H1 (cell line): Measurements from ENCODE around the gene CFAP141.

Experiments
- BRCA1 ChIP-seq: IDR thresholded peaks from 2 replicates; pipeline ENCODE4 v1.6.1; 2012; ENCODE audit warnings: low read depth, low read length, improper control_type of control experiment
- CHD2 ChIP-seq: IDR thresholded peaks from 2 replicates; pipeline ENCODE4 v1.6.1; 2012; ENCODE audit warnings: low read length, improper control_type of control experiment
- EP300 ChIP-seq, 2 experiments: IDR thresholded peaks; 1 replicate in 1 of 2; 2 replicates in 1 of 2; pipeline ENCODE4 v1.6.1; 2011 to 2012; ENCODE audit warnings: low read depth in 2 of 2, low read length in 2 of 2, mild to moderate bottlenecking in 2 of 2, borderline replicate concordance in 1 of 2, inconsistent platforms in 1 of 2, moderate library complexity in 1 of 2
- EZH2 ChIP-seq: fragments of 200-600 bp; sonication (generic); IDR thresholded peaks from 2 replicates; pipeline ENCODE4 v1.7.1; 2012; ENCODE audit warnings: low read depth, mild to moderate bottlenecking, moderate library complexity, low read length, inconsistent platforms; ENCODE audit not compliant: severe bottlenecking
- JUN ChIP-seq: IDR thresholded peaks from 2 replicates; pipeline ENCODE4 v1.6.1; 2011; ENCODE audit warnings: low read depth, mild to moderate bottlenecking, improper control_type of control experiment, low read length
- POLR2A ChIP-seq, 2 experiments: IDR thresholded peaks; 1 replicate in 1 of 2; 2 replicates in 1 of 2; pipeline ENCODE4 v1.6.1; 2011; ENCODE audit warnings: low read depth in 2 of 2, low read length in 2 of 2, mild to moderate bottlenecking in 2 of 2; ENCODE audit errors: control extremely low read depth in 1 of 2
- POLR2AphosphoS5 ChIP-seq: IDR thresholded peaks from 2 replicates; pipeline ENCODE4 v1.6.1; 2011; ENCODE audit warnings: low read depth, low read length
- RAD21 ChIP-seq, 2 experiments: IDR thresholded peaks in 1 of 2; conservative IDR thresholded peaks in 1 of 2; 2 replicates each; pipeline ENCODE4 v1.6.1; 2011; ENCODE audit warnings: low read depth in 2 of 2, low read length in 2 of 2, improper control_type of control experiment in 1 of 2, inconsistent platforms in 1 of 2, mild to moderate bottlenecking in 1 of 2, moderate library complexity in 1 of 2
- SIRT6 ChIP-seq: IDR thresholded peaks from one replicate; pipeline ENCODE4 v1.7.1; 2012; ENCODE audit warnings: low read length, inconsistent platforms
- SP2 ChIP-seq: IDR thresholded peaks from 2 replicates; pipeline ENCODE4 v1.6.1; 2012; ENCODE audit warnings: mild to moderate bottlenecking, low read length, inconsistent platforms
- SRF ChIP-seq: IDR thresholded peaks from 2 replicates; pipeline ENCODE4 v1.6.1; 2011; ENCODE audit warnings: mild to moderate bottlenecking, low read depth, low read length, moderate library complexity
- TF ChIP-seq, protein P1 (sequence below), 3 experiments: IDR thresholded peaks; 1 replicate in 2 of 3; 2 replicates in 1 of 3; pipeline versions ENCODE4 v1.5.1 to v1.6.1; 2011; ENCODE audit warnings: low read length in 3 of 3, mild to moderate bottlenecking in 3 of 3, inconsistent platforms in 2 of 3, low read depth in 1 of 3, moderate library complexity in 1 of 3; ENCODE audit not compliant: insufficient read depth in 1 of 3; ENCODE audit errors: control extremely low read depth in 1 of 3
- TF ChIP-seq, protein P2 (sequence below): IDR thresholded peaks from 2 replicates; pipeline ENCODE4 v1.6.1; 2012; ENCODE audit warnings: low read length, inconsistent platforms
- TF ChIP-seq, protein P3 (sequence below): IDR thresholded peaks from 2 replicates; pipeline ENCODE4 v1.6.1; 2011; ENCODE audit warnings: low read length, improper control_type of control experiment

DNA sequence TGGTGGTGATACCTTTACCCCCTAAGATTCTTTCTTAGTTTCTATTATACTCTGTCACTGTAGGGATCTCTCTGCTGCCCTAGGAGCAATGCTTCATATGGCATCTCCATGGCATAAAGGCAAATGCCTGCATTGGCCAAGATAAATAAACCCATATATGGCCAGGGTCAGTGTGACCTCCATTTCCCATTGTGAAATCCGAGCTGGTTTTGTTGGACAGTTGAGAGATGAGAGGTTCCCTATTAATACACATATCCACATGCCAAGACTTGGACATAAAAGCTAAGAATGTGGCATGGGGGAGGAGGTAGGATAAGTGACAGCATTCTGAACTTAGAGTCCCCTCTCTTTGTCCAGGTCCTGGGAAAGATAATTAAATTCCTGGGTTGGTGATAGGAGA is 15.6 kb downstream of the CFAP141 start:
- TF ChIP-seq, protein P1, sequence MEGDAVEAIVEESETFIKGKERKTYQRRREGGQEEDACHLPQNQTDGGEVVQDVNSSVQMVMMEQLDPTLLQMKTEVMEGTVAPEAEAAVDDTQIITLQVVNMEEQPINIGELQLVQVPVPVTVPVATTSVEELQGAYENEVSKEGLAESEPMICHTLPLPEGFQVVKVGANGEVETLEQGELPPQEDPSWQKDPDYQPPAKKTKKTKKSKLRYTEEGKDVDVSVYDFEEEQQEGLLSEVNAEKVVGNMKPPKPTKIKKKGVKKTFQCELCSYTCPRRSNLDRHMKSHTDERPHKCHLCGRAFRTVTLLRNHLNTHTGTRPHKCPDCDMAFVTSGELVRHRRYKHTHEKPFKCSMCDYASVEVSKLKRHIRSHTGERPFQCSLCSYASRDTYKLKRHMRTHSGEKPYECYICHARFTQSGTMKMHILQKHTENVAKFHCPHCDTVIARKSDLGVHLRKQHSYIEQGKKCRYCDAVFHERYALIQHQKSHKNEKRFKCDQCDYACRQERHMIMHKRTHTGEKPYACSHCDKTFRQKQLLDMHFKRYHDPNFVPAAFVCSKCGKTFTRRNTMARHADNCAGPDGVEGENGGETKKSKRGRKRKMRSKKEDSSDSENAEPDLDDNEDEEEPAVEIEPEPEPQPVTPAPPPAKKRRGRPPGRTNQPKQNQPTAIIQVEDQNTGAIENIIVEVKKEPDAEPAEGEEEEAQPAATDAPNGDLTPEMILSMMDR (IDR thresholded peaks at IDR 0.05; ENCODE audit: control extremely low read depth in 1 of 3, insufficient read depth in 1 of 3, low read depth in 1 of 3, low read length in 3 of 3) = no peak
- TF ChIP-seq, protein P2, sequence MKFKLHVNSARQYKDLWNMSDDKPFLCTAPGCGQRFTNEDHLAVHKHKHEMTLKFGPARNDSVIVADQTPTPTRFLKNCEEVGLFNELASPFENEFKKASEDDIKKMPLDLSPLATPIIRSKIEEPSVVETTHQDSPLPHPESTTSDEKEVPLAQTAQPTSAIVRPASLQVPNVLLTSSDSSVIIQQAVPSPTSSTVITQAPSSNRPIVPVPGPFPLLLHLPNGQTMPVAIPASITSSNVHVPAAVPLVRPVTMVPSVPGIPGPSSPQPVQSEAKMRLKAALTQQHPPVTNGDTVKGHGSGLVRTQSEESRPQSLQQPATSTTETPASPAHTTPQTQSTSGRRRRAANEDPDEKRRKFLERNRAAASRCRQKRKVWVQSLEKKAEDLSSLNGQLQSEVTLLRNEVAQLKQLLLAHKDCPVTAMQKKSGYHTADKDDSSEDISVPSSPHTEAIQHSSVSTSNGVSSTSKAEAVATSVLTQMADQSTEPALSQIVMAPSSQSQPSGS = no peak
- TF ChIP-seq EZH2 (no peak), POLR2A (IDR thresholded peaks at IDR 0.05; ENCODE audit: control extremely low read depth in 1 of 2, low read depth in 2 of 2, low read length in 2 of 2) (no peak), SIRT6 (no peak), POLR2AphosphoS5 (no peak), SRF (no peak), CHD2 (no peak), SP2 (no peak), EP300 (IDR thresholded peaks at IDR 0.05; ENCODE audit: borderline replicate concordance in 1 of 2, low read depth in 2 of 2, low read length in 2 of 2) (no peak), RAD21 (IDR thresholded peaks at IDR 0.05 in 1 of 2, conservative IDR thresholded peaks at IDR 0.05 in 1 of 2; ENCODE audit: low read depth in 2 of 2, low read length in 2 of 2) (no peak), BRCA1 (no peak), JUN (no peak)
- TF ChIP-seq, protein P3, sequence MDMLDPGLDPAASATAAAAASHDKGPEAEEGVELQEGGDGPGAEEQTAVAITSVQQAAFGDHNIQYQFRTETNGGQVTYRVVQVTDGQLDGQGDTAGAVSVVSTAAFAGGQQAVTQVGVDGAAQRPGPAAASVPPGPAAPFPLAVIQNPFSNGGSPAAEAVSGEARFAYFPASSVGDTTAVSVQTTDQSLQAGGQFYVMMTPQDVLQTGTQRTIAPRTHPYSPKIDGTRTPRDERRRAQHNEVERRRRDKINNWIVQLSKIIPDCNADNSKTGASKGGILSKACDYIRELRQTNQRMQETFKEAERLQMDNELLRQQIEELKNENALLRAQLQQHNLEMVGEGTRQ = no peak
